ENCODE measurements around the gene CCDC68.

DNA sequence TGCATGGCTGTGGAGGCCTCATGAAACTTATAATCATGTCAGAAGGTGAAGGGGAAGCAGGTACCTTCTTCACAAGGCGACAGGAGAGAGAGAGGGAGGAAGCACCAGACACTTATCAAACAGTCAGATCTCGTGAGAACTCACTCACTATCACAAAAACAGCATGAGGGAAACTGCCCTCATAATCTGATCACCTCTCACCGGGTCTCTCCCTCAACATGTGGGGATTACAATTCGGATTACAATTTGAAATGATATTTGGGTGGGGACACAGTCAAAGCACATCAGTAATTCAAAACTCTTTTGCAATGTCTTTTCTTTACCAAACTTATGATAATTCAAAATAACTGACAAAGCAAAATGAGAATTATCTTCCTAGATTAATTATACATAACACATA, 8.5 kb upstream of the CCDC68 start:
- TF ChIP-seq POLR2A (IDR thresholded peaks at IDR 0.05; ENCODE audit: low read depth, low read length) (no peak), POLR2AphosphoS5 (IDR thresholded peaks at IDR 0.05; ENCODE audit: low read depth, low read length) (no peak), PAX5 (IDR thresholded peaks at IDR 0.05; ENCODE audit: insufficient read depth, low read length, severe bottlenecking) (no peak), TAF1 (IDR thresholded peaks at IDR 0.05; ENCODE audit: low read depth, low read length) (no peak)
